HL-60 (cell line): ENCODE results near the gene COL6A3.

ENCODE experiments used
- CTCF ChIP-seq: IDR thresholded peaks from one replicate; pipeline ENCODE4 v1.5.1; 2011; ENCODE audit warnings: low read length, control low read depth, inconsistent platforms; ENCODE audit not compliant: insufficient read depth
- GABPA ChIP-seq: IDR thresholded peaks from 2 replicates; pipeline ENCODE4 v1.6.1; 2012; ENCODE audit warnings: low read depth

DNA sequence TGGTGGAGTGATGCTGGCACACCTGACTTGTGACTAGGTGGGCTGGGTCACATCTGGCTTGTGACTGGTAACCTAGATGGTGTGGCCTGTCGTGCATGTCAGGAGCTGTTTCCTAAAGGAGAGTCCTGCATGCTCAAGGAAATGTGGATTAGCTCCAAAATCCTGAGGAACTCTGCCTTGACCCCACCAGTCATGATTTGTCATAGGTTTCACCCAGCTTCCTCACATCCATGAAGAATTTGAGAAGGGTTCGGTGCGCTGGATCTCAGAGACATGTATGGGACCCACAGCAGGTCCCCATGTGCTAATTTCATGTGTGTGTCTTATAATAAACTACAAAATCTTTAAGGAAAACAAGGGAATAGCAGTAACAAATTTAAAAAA lies 107.2 kb downstream of the COL6A3 start:
- TF ChIP-seq CTCF = no peak
- TF ChIP-seq GABPA = no peak
